Stimulated activated naive CD8-positive, alpha-beta T cell treated with anti-CD3 and anti-CD28 coated beads, Interleukin-15, amount 100 ng/mL, for 72 hours (primary cell): Measurements from ENCODE around the gene CNTNAP5.
A peak's percentile ranks its signal among the peaks of the same experiment; 100 is the strongest.

Source experiments
- ATAC-seq: fragments of 150-1000 bp; cut with Tn5 transposase; 2 replicates; pipeline ENCODE4 v1.10.0; 2021; ENCODE audit warnings: mild to moderate bottlenecking, moderate library complexity
- DNase-seq, 2 donors: peaks; one replicate each; pipeline ENCODE4 v3.0.0; 2021 to 2022
- H3K27ac Mint-ChIP-seq, 2 donors: one replicate each; pipeline ENCODE4 v1.8.0; 2022; ENCODE audit warnings: mild to moderate bottlenecking in 2 of 2, mixed read lengths in 2 of 2, moderate library complexity in 2 of 2
- H3K27me3 Mint-ChIP-seq: one replicate; pipeline ENCODE4 v1.8.0; 2022; ENCODE audit warnings: mixed read lengths
- H3K4me1 Mint-ChIP-seq: one replicate; pipeline ENCODE4 v1.8.0; 2022; ENCODE audit warnings: mild to moderate bottlenecking, mixed read lengths
- H3K4me3 Mint-ChIP-seq, 2 donors: one replicate each; pipeline ENCODE4 v1.8.0; 2022; ENCODE audit warnings: mild to moderate bottlenecking in 2 of 2, mixed read lengths in 2 of 2, moderate library complexity in 1 of 2
- H3K9me3 Mint-ChIP-seq, 2 donors: one replicate each; pipeline ENCODE4 v1.8.0; 2022; ENCODE audit warnings: mixed read lengths in 2 of 2

CNTNAP5 gene

GRCh38 chr2:124025171-124025580 is at the start of gene CNTNAP5:
Gene CNTNAP5, plus strand, starts transcription at chr2:124025287. Its CDS starts 364 bp downstream, at chr2:124025651.
- H3K9me3 Mint-ChIP-seq = peaks cover 3 to 20% of the 10 kb centered on the region in 2 donors
- ATAC-seq (no peak), DNase-seq (no peak)
- peaks cover 10% of the 10 kb centered on the region for H3K4me1 Mint-ChIP-seq
- H3K4me3 Mint-ChIP-seq = no peak within 1 kb of the TSS
- H3K27ac Mint-ChIP-seq = no peak within 1 kb of the TSS
- peaks cover 42% of the 10 kb centered on the region for H3K27me3 Mint-ChIP-seq

- Mint-ChIP-seq H3K9me3 (peaks cover 11 to 33% of the 10 kb centered on the region in 2 donors), H3K27ac (no peak overlapping the region), H3K27me3 (no peaks in the 10 kb centered on the region), H3K4me1 (no peaks in the 10 kb centered on the region), H3K4me3 (no peak overlapping the region)
- no peak for ATAC-seq
- no peak for DNase-seq
Measured at GRCh38 chr2:123976054-123976648, 48.9 kb upstream of the CNTNAP5 start.

- no peak overlapping the region for H3K4me3 Mint-ChIP-seq
- DNase-seq = peak; percentile 3 to 11
- peaks cover 4% of the 10 kb centered on the region for H3K4me1 Mint-ChIP-seq
- H3K9me3 Mint-ChIP-seq = peaks cover 0 to 3% of the 10 kb centered on the region in 2 donors
- no peaks in the 10 kb centered on the region for H3K27me3 Mint-ChIP-seq
- H3K27ac Mint-ChIP-seq = peak overlapping the region in 1 of 2 donors; percentile 87
- no peak for ATAC-seq
Measured at GRCh38 chr2:123993728-123994323, 31.3 kb upstream of the CNTNAP5 start.

GRCh38 chr2:123999681-124000080 is 25.4 kb upstream of the CNTNAP5 start:
- no peaks in the 10 kb centered on the region for H3K27me3 Mint-ChIP-seq
- H3K4me1 Mint-ChIP-seq = no peaks in the 10 kb centered on the region
- no peak overlapping the region for H3K4me3 Mint-ChIP-seq
- no peak overlapping the region for H3K27ac Mint-ChIP-seq
- H3K9me3 Mint-ChIP-seq = no peaks in the 10 kb centered on the region
- DNase-seq (no peak), ATAC-seq (no peak)

GRCh38 chr2:124001696-124002430 is 23.2 kb upstream of the CNTNAP5 start:
- DNase-seq = no peak
- no peak for ATAC-seq
- peaks cover 0 to 4% of the 10 kb centered on the region in 2 donors for H3K9me3 Mint-ChIP-seq
- no peaks in the 10 kb centered on the region for H3K27me3 Mint-ChIP-seq
- no peak overlapping the region for H3K4me3 Mint-ChIP-seq
- H3K27ac Mint-ChIP-seq = peak overlapping the region in 1 of 2 donors; percentile 27
- no peaks in the 10 kb centered on the region for H3K4me1 Mint-ChIP-seq

- no peak for ATAC-seq
- peaks cover 12% of the 10 kb centered on the region for H3K27me3 Mint-ChIP-seq
- no peak overlapping the region for H3K27ac Mint-ChIP-seq
- H3K9me3 Mint-ChIP-seq = peaks cover 2 to 7% of the 10 kb centered on the region in 2 donors
- no peak for DNase-seq
- no peaks in the 10 kb centered on the region for H3K4me1 Mint-ChIP-seq
- H3K4me3 Mint-ChIP-seq = no peak overlapping the region
Measured at GRCh38 chr2:124018890-124019289, 6.2 kb upstream of the CNTNAP5 start.

- peaks cover 10% of the 10 kb centered on the region for H3K4me1 Mint-ChIP-seq
- H3K4me3 Mint-ChIP-seq = no peak overlapping the region
- DNase-seq (no peak), ATAC-seq (no peak)
- H3K27me3 Mint-ChIP-seq = peaks cover 42% of the 10 kb centered on the region
- H3K27ac Mint-ChIP-seq = no peak overlapping the region
- H3K9me3 Mint-ChIP-seq = peaks cover 3 to 20% of the 10 kb centered on the region in 2 donors
Measured at GRCh38 chr2:124024561-124025170, 421 bp upstream of the CNTNAP5 start.

- peaks cover 10% of the 10 kb centered on the region for H3K4me1 Mint-ChIP-seq
- DNase-seq = no peak
- H3K4me3 Mint-ChIP-seq = no peak overlapping the region
- H3K9me3 Mint-ChIP-seq = peaks cover 5 to 20% of the 10 kb centered on the region in 2 donors
- no peak overlapping the region for H3K27ac Mint-ChIP-seq
- peaks cover 42% of the 10 kb centered on the region for H3K27me3 Mint-ChIP-seq
- ATAC-seq = no peak
Measured at GRCh38 chr2:124025891-124026434, 876 bp downstream of the CNTNAP5 start.

- Mint-ChIP-seq H3K9me3 (peaks cover 8 to 20% of the 10 kb centered on the region in 2 donors), H3K4me3 (no peak overlapping the region), H3K27ac (no peak overlapping the region), H3K27me3 (peaks cover 42% of the 10 kb centered on the region), H3K4me1 (peaks cover 10% of the 10 kb centered on the region)
- DNase-seq = no peak
- no peak for ATAC-seq
Measured at GRCh38 chr2:124026503-124026902, 1.4 kb downstream of the CNTNAP5 start.

- Mint-ChIP-seq H3K4me3 (no peak overlapping the region), H3K27ac (no peak overlapping the region), H3K4me1 (peaks cover 10% of the 10 kb centered on the region), H3K27me3 (peaks cover 42% of the 10 kb centered on the region), H3K9me3 (peaks cover 8 to 20% of the 10 kb centered on the region in 2 donors)
- no peak for DNase-seq
- ATAC-seq = no peak
Measured at GRCh38 chr2:124027182-124027581, 2.1 kb downstream of the CNTNAP5 start.

GRCh38 chr2:124032799-124033198 is 7.7 kb downstream of the CNTNAP5 start:
- no peaks in the 10 kb centered on the region for H3K27me3 Mint-ChIP-seq
- ATAC-seq (no peak), DNase-seq (no peak)
- H3K4me1 Mint-ChIP-seq = no peaks in the 10 kb centered on the region
- no peak overlapping the region for H3K27ac Mint-ChIP-seq
- H3K9me3 Mint-ChIP-seq = peaks cover 0 to 11% of the 10 kb centered on the region in 2 donors
- H3K4me3 Mint-ChIP-seq = no peak overlapping the region

GRCh38 chr2:124034265-124034664 is 9.2 kb downstream of the CNTNAP5 start:
- H3K27ac Mint-ChIP-seq = no peak overlapping the region
- H3K9me3 Mint-ChIP-seq = peaks cover 0 to 11% of the 10 kb centered on the region in 2 donors
- no peak for ATAC-seq
- no peaks in the 10 kb centered on the region for H3K27me3 Mint-ChIP-seq
- no peak for DNase-seq
- H3K4me1 Mint-ChIP-seq = no peaks in the 10 kb centered on the region
- no peak overlapping the region for H3K4me3 Mint-ChIP-seq

- H3K9me3 Mint-ChIP-seq = peaks cover 0 to 11% of the 10 kb centered on the region in 2 donors
- H3K27me3 Mint-ChIP-seq = no peaks in the 10 kb centered on the region
- ATAC-seq (no peak), DNase-seq (no peak)
- H3K4me1 Mint-ChIP-seq = no peaks in the 10 kb centered on the region
- H3K27ac Mint-ChIP-seq = no peak overlapping the region
- no peak overlapping the region for H3K4me3 Mint-ChIP-seq
Measured at GRCh38 chr2:124035001-124035400, 9.9 kb downstream of the CNTNAP5 start.

GRCh38 chr2:124039032-124039431 is 13.9 kb downstream of the CNTNAP5 start:
- H3K27ac Mint-ChIP-seq = no peak overlapping the region
- H3K27me3 Mint-ChIP-seq = no peaks in the 10 kb centered on the region
- H3K9me3 Mint-ChIP-seq = peaks cover 0 to 6% of the 10 kb centered on the region in 2 donors
- H3K4me3 Mint-ChIP-seq = no peak overlapping the region
- no peak for DNase-seq
- no peak for ATAC-seq
- no peaks in the 10 kb centered on the region for H3K4me1 Mint-ChIP-seq

- Mint-ChIP-seq H3K4me1 (no peaks in the 10 kb centered on the region), H3K27me3 (no peaks in the 10 kb centered on the region), H3K4me3 (no peak overlapping the region), H3K9me3 (peaks cover 0 to 6% of the 10 kb centered on the region in 2 donors), H3K27ac (no peak overlapping the region)
- ATAC-seq (no peak), DNase-seq (no peak)
Measured at GRCh38 chr2:124039762-124040291, 14.7 kb downstream of the CNTNAP5 start.
